RWPE2 (cell line): ENCODE data around the gene TMEM170B.

Experiments
- ATAC-seq: fragments of 200-7000 bp; cut with Tn5 transposase; 3 replicates; pipeline ENCODE4 v1.9.1; 2021; ENCODE audit warnings: low read depth
- DNase-seq: peaks from one replicate; pipeline ENCODE4 v3.0.0-alpha.2; 2020; ENCODE audit warnings: low spot score
- H3K27ac ChIP-seq: fragments of 450-650 bp; 2 replicates; pipeline ENCODE4 v1.5.1; 2017; ENCODE audit warnings: mild to moderate bottlenecking; ENCODE audit not compliant: poor library complexity, severe bottlenecking
- H3K27me3 ChIP-seq: fragments of 250-450 bp; sonication (Bioruptor Pico); 2 replicates; pipeline ENCODE4 v1.5.1; 2021; ENCODE audit warnings: mild to moderate bottlenecking, moderate library complexity; ENCODE audit not compliant: insufficient read depth, poor library complexity, severe bottlenecking
- H3K36me3 ChIP-seq: fragments of 250-450 bp; sonication (Bioruptor Pico); 2 replicates; pipeline ENCODE4 v1.5.1; 2020; ENCODE audit warnings: low read depth, mild to moderate bottlenecking, moderate library complexity
- H3K4me1 ChIP-seq: fragments of 250-450 bp; sonication (Bioruptor Pico); 2 replicates; pipeline ENCODE4 v1.5.1; 2021; ENCODE audit warnings: mild to moderate bottlenecking, moderate library complexity; ENCODE audit not compliant: insufficient read depth, poor library complexity, severe bottlenecking
- H3K4me3 ChIP-seq: fragments of 250-450 bp; sonication (Bioruptor Pico); 2 replicates; pipeline ENCODE4 v1.5.1; 2021; ENCODE audit warnings: mild to moderate bottlenecking, moderate library complexity; ENCODE audit not compliant: severe bottlenecking
- H3K9me3 ChIP-seq: fragments of 250-450 bp; sonication (Bioruptor Pico); 2 replicates; pipeline ENCODE4 v1.5.1; 2021; ENCODE audit warnings: mild to moderate bottlenecking, moderate library complexity; ENCODE audit not compliant: severe bottlenecking
- TF ChIP-seq, protein P1 (sequence below): fragments of 450-650 bp; IDR thresholded peaks from one replicate; pipeline ENCODE4 v1.5.1; 2017; ENCODE audit warnings: mild to moderate bottlenecking, moderate library complexity; ENCODE audit not compliant: poor library complexity, severe bottlenecking

TMEM170B gene

GRCh38 chr6:11580686-11581405 is 43.3 kb downstream of the TMEM170B start:
- ATAC-seq (no peak), DNase-seq (no peak)
- H3K27ac ChIP-seq, result no peak overlapping the region
- no peaks in the 10 kb centered on the region for H3K36me3 ChIP-seq
- no peaks in the 10 kb centered on the region for H3K9me3 ChIP-seq
- no peaks in the 10 kb centered on the region for H3K4me1 ChIP-seq
- no peak overlapping the region for H3K4me3 ChIP-seq
- no peaks in the 10 kb centered on the region for H3K27me3 ChIP-seq
- TF ChIP-seq, protein P1, sequence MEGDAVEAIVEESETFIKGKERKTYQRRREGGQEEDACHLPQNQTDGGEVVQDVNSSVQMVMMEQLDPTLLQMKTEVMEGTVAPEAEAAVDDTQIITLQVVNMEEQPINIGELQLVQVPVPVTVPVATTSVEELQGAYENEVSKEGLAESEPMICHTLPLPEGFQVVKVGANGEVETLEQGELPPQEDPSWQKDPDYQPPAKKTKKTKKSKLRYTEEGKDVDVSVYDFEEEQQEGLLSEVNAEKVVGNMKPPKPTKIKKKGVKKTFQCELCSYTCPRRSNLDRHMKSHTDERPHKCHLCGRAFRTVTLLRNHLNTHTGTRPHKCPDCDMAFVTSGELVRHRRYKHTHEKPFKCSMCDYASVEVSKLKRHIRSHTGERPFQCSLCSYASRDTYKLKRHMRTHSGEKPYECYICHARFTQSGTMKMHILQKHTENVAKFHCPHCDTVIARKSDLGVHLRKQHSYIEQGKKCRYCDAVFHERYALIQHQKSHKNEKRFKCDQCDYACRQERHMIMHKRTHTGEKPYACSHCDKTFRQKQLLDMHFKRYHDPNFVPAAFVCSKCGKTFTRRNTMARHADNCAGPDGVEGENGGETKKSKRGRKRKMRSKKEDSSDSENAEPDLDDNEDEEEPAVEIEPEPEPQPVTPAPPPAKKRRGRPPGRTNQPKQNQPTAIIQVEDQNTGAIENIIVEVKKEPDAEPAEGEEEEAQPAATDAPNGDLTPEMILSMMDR, result no peak

DNA sequence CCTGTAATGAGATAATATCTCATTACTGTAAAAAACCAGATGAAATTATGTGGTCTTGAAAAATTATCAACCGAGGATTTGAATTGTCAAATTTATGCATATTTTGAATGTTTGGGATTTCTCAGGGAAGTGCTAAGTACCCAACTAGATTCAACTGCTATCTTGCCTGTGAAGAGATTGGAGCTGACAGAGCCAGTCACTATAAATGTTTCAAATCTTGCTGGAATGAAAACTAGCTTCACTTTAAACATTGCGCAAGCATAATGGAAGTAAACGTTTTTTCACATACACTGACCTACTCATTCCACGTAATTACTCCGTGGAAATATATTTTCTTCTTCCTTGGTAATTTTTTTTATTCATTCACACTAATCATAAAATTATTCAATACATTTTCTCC is 46.7 kb downstream of the TMEM170B start:
- DNase-seq, result no peak
- Histone ChIP-seq H3K27me3 (no peaks in the 10 kb centered on the region), H3K4me3 (no peak overlapping the region), H3K4me1 (no peaks in the 10 kb centered on the region), H3K9me3 (no peaks in the 10 kb centered on the region), H3K36me3 (no peaks in the 10 kb centered on the region), H3K27ac (no peak overlapping the region)
- no peak for ATAC-seq
- TF ChIP-seq, protein P1, result no peak

DNA sequence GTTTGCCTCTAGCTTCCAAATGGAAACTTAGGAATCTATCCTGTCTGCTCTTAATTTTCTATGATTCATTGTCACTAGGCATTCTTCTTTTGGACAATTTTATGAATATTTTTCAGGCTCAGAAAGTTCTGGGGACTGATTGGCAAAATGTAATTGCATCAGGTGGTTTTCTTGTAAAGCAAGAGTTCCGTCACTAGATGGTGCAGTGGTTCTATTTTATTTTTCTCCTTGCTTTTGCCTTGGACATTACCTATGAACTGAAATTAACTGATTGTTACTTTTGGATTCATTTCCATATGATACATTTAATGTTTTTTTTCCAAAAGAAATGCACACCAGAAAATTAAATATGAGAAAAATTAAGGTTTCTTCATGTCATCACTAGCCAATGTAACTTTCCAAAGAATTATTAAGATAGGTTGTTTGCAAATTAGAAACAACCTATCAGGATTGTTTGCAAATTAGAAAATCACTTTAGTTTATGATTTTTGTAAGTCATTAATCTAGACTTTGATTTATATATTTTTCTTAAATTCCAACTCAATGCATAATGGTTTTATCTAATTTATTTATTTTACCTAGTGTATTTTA is 48.0 kb downstream of the TMEM170B start:
- Histone ChIP-seq H3K9me3 (no peaks in the 10 kb centered on the region), H3K36me3 (no peaks in the 10 kb centered on the region), H3K4me1 (no peaks in the 10 kb centered on the region), H3K4me3 (no peak overlapping the region), H3K27ac (no peak overlapping the region), H3K27me3 (no peaks in the 10 kb centered on the region)
- TF ChIP-seq, protein P1, result peak; percentile 81
- ATAC-seq (no peak), DNase-seq (no peak)

GRCh38 chr6:11586117-11586516 is 48.6 kb downstream of the TMEM170B start:
- Histone ChIP-seq H3K4me3 (no peak overlapping the region), H3K4me1 (no peaks in the 10 kb centered on the region), H3K36me3 (no peaks in the 10 kb centered on the region), H3K9me3 (no peaks in the 10 kb centered on the region), H3K27ac (no peak overlapping the region), H3K27me3 (no peaks in the 10 kb centered on the region)
- ATAC-seq, result no peak
- TF ChIP-seq, protein P1, result no peak
- DNase-seq, result no peak

DNA sequence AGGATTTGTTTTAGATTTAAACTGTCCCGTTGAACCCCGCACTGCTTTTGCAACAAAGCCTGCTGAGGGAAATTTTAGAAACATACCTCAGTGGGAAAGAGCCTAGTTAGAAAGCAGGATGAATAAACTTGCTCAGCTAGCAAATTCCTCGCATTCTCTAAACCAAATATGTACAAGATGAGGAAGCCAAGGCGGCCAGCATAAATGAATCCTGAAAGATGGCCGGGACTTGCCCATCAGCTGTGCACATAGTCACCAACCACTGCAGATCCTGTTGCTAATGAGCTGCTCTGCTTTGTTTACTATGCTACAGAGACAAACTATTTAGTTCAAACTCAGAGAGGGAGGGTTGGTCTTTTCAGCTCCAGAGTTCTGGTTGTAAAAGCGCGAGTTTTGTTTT is 49.0 kb downstream of the TMEM170B start:
- DNase-seq (no peak), ATAC-seq (peak; percentile 52; the same call in 2 of the 3 replicates)
- H3K4me1 ChIP-seq, result no peaks in the 10 kb centered on the region
- H3K36me3 ChIP-seq, result no peaks in the 10 kb centered on the region
- no peak overlapping the region for H3K27ac ChIP-seq
- H3K9me3 ChIP-seq, result no peaks in the 10 kb centered on the region
- no peak overlapping the region for H3K4me3 ChIP-seq
- no peaks in the 10 kb centered on the region for H3K27me3 ChIP-seq
- TF ChIP-seq, protein P1, result no peak
